ENCODE data around the gene SPRN.

Gene SPRN

GRCh38 chr10:133465950-133466474 lies 41.6 kb upstream of the SPRN start:
- Histone ChIP-seq H3K27me3 (ENCODE audit: low read length) (no peaks in the 10 kb centered on the region), H3K4me2 (ENCODE audit: low read depth, low read length, poor library complexity, severe bottlenecking) (no peak overlapping the region), H3K9me2 (replicated peaks; ENCODE audit: insufficient read depth, low read length) (no peaks in the 10 kb centered on the region), H3K79me2 (ENCODE audit: insufficient read depth, low read length) (no peaks in the 10 kb centered on the region), H3K27ac (ENCODE audit: low read depth, low read length) (no peak overlapping the region), H3K36me3 (ENCODE audit: low read length) (no peaks in the 10 kb centered on the region), H3F3A (ENCODE audit: insufficient read depth) (no peaks in the 10 kb centered on the region), H3K9ac (ENCODE audit: low read length) (no peak overlapping the region), H4K20me1 (ENCODE audit: low read depth, low read length) (no peaks in the 10 kb centered on the region), H2AFZ (ENCODE audit: low read depth, low read length, severe bottlenecking) (no peak overlapping the region), H3K4me3 (ENCODE audit: insufficient read depth, low read length, poor library complexity, severe bottlenecking) (no peak overlapping the region), H3K9me3 (ENCODE audit: insufficient read depth, low read length) (no peaks in the 10 kb centered on the region)
- TF ChIP-seq CTCF (IDR thresholded peaks at IDR 0.05; ENCODE audit: insufficient read depth, low read length, poor library complexity, severe bottlenecking) (no peak), EZH2phosphoT487 (conservative IDR thresholded peaks at IDR 0.05; ENCODE audit: low read length) (no peak)

- no peak overlapping the region for H3K4me3 ChIP-seq (ENCODE audit: insufficient read depth, low read length, poor library complexity, severe bottlenecking)
These were observed 40.9 kb upstream of the SPRN start for GRCh38 chr10:133465191-133465949.

GRCh38 chr10:133464582-133465031 lies 40.2 kb upstream of the SPRN start:
- no peaks in the 10 kb centered on the region for H3K27me3 ChIP-seq (ENCODE audit: low read length)
- no peaks in the 10 kb centered on the region for H3K79me2 ChIP-seq (ENCODE audit: insufficient read depth, low read length)
- H3K4me2 ChIP-seq (ENCODE audit: low read depth, low read length, poor library complexity, severe bottlenecking), result no peak overlapping the region
- no peak for TF ChIP-seq EZH2phosphoT487 (conservative IDR thresholded peaks at IDR 0.05; ENCODE audit: low read length)
- no peak for TF ChIP-seq CTCF (IDR thresholded peaks at IDR 0.05; ENCODE audit: insufficient read depth, low read length, poor library complexity, severe bottlenecking)
- no peaks in the 10 kb centered on the region for H3K9me2 ChIP-seq (replicated peaks; ENCODE audit: insufficient read depth, low read length)
- no peak overlapping the region for H3K4me3 ChIP-seq (ENCODE audit: insufficient read depth, low read length, poor library complexity, severe bottlenecking)
- H3F3A ChIP-seq (ENCODE audit: insufficient read depth), result no peaks in the 10 kb centered on the region
- H3K9ac ChIP-seq (ENCODE audit: low read length), result no peak overlapping the region
- H2AFZ ChIP-seq (ENCODE audit: low read depth, low read length, severe bottlenecking), result no peak overlapping the region
- H3K36me3 ChIP-seq (ENCODE audit: low read length), result no peaks in the 10 kb centered on the region
- H3K27ac ChIP-seq (ENCODE audit: low read depth, low read length), result no peak overlapping the region
- no peaks in the 10 kb centered on the region for H3K9me3 ChIP-seq (ENCODE audit: insufficient read depth, low read length)
- H4K20me1 ChIP-seq (ENCODE audit: low read depth, low read length), result no peaks in the 10 kb centered on the region

More at GRCh38 chr10:133465191-133465949, 40.9 kb upstream of the SPRN start:
- no peaks in the 10 kb centered on the region for H3K27me3 ChIP-seq (ENCODE audit: low read length)
- H3K79me2 ChIP-seq (ENCODE audit: insufficient read depth, low read length), result no peaks in the 10 kb centered on the region
- H3K9me3 ChIP-seq (ENCODE audit: insufficient read depth, low read length), result no peaks in the 10 kb centered on the region
- no peak overlapping the region for H2AFZ ChIP-seq (ENCODE audit: low read depth, low read length, severe bottlenecking)
- no peaks in the 10 kb centered on the region for H3K9me2 ChIP-seq (replicated peaks; ENCODE audit: insufficient read depth, low read length)
- no peaks in the 10 kb centered on the region for H3F3A ChIP-seq (ENCODE audit: insufficient read depth)
- no peak overlapping the region for H3K4me2 ChIP-seq (ENCODE audit: low read depth, low read length, poor library complexity, severe bottlenecking)
- no peaks in the 10 kb centered on the region for H4K20me1 ChIP-seq (ENCODE audit: low read depth, low read length)
- TF ChIP-seq CTCF (IDR thresholded peaks at IDR 0.05; ENCODE audit: insufficient read depth, low read length, poor library complexity, severe bottlenecking) (no peak), EZH2phosphoT487 (conservative IDR thresholded peaks at IDR 0.05; ENCODE audit: low read length) (no peak)
- no peak overlapping the region for H3K27ac ChIP-seq (ENCODE audit: low read depth, low read length)
- no peak overlapping the region for H3K9ac ChIP-seq (ENCODE audit: low read length)
- no peaks in the 10 kb centered on the region for H3K36me3 ChIP-seq (ENCODE audit: low read length)

All from SU-DHL-6 (cell line).